Chondrocyte (in vitro differentiated cells): ENCODE results near the gene SKAP1. TPM values are rescaled to one million over a fixed set of nuclear protein-coding genes. Genes with fewer than 3 reads are reported as not detected.

ENCODE experiments used
- DNase-seq: peaks from one replicate; pipeline ENCODE4 v3.0.0; 2021; ENCODE audit warnings: mixed read lengths, low spot score
- H3K27ac Mint-ChIP-seq: one replicate; pipeline ENCODE4 v1.8.0; 2021; ENCODE audit warnings: mild to moderate bottlenecking, moderate library complexity, mixed read lengths; ENCODE audit not compliant: unreplicated experiment
- H3K27me3 Mint-ChIP-seq: 2 replicates; pipeline ENCODE4 v1.8.0; 2021; ENCODE audit warnings: low read depth, mixed read lengths
- H3K36me3 Mint-ChIP-seq: 2 replicates; pipeline ENCODE4 v1.8.0; 2021; ENCODE audit warnings: low read depth, mixed read lengths
- H3K4me1 Mint-ChIP-seq: 2 replicates; pipeline ENCODE4 v1.8.0; 2021; ENCODE audit warnings: low read depth, mild to moderate bottlenecking, mixed read lengths
- H3K4me3 Mint-ChIP-seq: one replicate; pipeline ENCODE4 v1.8.0; 2021; ENCODE audit warnings: mild to moderate bottlenecking, moderate library complexity, mixed read lengths; ENCODE audit not compliant: unreplicated experiment
- H3K9me3 Mint-ChIP-seq: 2 replicates; pipeline ENCODE4 v1.8.0; 2021; ENCODE audit warnings: low read depth, mixed read lengths
- total RNA-seq: library from RNA; stranded (reverse); gene quantifications from 3 replicates; pipeline ENCODE4 v1.2.1, GENCODE V29; 2021
- TF ChIP-seq, protein P1 (sequence below): fragments of 200-600 bp; sonication (generic); IDR thresholded peaks from 2 replicates; pipeline ENCODE4 v1.5.0; 2021; ENCODE audit warnings: antibody characterized with exemption, mild to moderate bottlenecking, moderate library complexity

Gene SKAP1
- total RNA-seq, 1 donor from 2014 or later, result not detected

DNA sequence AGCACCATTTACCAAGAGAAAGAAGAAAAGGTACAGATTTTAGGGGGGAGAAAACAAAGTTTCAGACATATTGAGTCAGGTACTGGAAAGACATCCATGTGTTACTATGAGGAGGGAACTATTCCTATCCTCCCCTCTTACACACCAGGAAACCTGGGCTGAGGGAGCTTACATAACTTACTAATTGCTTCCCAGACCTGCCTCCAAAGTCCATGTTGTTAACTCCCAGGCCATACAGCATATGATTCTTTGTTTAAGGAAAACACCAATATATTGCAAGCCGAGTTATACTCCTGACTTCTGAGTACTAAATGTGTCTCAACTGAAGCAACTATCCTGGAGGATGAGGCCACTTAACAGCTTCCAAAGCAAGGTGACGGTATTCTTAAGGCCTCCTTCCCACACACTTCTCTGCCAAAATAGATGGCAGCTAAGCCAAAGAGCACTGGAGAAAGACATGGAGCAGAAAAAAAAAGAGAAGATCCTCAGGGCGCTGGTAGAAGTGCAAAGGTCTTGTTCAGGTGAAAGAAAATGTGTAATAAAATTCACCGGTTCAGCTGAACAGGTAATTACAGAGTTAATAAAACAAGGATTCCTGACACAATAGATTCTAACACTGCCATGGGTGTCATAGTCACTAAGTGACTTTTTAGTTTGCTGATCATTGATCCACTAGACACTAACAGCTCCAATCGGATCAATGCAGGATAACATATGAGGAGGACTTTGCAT lies 151.1 kb downstream of the SKAP1 start:
- DNase-seq, result no peak
- Mint-ChIP-seq H3K9me3 (no peaks in the 10 kb centered on the region), H3K27ac (no peak overlapping the region), H3K36me3 (peaks cover 3% of the 10 kb centered on the region), H3K4me3 (no peak overlapping the region), H3K27me3 (peaks cover 53% of the 10 kb centered on the region), H3K4me1 (no peaks in the 10 kb centered on the region)
- TF ChIP-seq, protein P1, sequence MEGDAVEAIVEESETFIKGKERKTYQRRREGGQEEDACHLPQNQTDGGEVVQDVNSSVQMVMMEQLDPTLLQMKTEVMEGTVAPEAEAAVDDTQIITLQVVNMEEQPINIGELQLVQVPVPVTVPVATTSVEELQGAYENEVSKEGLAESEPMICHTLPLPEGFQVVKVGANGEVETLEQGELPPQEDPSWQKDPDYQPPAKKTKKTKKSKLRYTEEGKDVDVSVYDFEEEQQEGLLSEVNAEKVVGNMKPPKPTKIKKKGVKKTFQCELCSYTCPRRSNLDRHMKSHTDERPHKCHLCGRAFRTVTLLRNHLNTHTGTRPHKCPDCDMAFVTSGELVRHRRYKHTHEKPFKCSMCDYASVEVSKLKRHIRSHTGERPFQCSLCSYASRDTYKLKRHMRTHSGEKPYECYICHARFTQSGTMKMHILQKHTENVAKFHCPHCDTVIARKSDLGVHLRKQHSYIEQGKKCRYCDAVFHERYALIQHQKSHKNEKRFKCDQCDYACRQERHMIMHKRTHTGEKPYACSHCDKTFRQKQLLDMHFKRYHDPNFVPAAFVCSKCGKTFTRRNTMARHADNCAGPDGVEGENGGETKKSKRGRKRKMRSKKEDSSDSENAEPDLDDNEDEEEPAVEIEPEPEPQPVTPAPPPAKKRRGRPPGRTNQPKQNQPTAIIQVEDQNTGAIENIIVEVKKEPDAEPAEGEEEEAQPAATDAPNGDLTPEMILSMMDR, result no peak

DNA sequence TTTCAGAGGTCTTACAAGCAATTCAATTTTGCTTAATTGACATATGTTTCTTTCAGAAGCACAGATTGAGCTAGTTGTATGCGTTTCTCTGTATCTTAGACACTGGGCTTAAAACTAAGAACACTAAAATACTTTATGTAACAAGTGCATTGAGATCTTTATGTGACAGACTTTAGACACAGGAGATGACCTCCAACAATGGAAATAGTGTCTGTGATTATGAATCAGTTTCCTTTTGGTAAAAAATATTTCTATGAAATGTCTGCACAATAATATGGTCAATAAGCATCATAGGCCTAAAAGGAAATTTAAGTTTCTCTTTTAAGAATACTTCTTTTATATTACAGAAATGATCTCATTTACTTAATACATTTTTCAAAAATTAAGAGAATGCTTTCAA lies 153.2 kb downstream of the SKAP1 start:
- H3K4me3 Mint-ChIP-seq, result no peak overlapping the region
- peaks cover 3% of the 10 kb centered on the region for H3K36me3 Mint-ChIP-seq
- H3K9me3 Mint-ChIP-seq, result no peaks in the 10 kb centered on the region
- peaks cover 52% of the 10 kb centered on the region for H3K27me3 Mint-ChIP-seq
- DNase-seq, result no peak
- TF ChIP-seq, protein P1, result no peak
- no peaks in the 10 kb centered on the region for H3K4me1 Mint-ChIP-seq
- no peak overlapping the region for H3K27ac Mint-ChIP-seq

DNA sequence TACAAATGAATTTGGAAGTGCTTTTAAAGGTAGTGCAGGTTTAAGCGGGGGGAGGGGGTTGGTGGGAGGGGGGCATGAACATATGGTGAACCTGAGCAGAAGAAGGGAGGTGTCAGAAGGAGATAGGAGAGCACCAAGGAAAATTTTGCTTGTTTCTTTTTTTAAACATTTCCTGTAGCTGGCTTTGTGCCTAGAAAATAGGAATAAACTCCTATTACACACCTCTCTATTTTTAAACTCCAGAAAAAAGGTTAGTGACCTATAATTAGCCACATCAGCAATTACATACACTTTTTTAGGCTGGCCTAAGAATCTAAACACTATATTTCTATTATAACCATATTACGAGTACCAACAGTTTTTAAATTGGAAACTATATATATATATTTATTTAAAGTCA lies 159.1 kb downstream of the SKAP1 start:
- Mint-ChIP-seq H3K9me3 (no peaks in the 10 kb centered on the region), H3K4me1 (no peaks in the 10 kb centered on the region), H3K36me3 (peaks cover 3% of the 10 kb centered on the region), H3K4me3 (no peak overlapping the region), H3K27ac (no peak overlapping the region), H3K27me3 (peaks cover 47% of the 10 kb centered on the region)
- TF ChIP-seq, protein P1, result no peak
- no peak for DNase-seq

DNA sequence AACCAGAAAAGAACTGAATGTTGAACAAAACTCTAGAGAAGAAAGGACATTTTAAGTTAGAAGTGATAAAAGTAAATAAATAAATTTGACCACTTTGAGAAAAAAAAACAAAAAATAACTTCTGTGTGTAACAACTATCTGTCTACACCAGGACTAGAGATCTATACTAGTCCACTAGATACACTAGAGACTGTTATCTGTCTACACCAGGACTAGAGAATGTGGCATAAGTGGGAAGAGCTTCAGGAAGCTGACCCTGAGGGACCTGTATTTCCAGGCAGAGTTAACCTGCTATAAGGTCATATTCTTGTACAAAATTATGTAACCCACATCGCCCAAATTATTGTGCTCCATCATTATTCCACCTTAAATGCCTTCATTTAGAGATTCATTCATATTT lies 160.8 kb downstream of the SKAP1 start:
- peaks cover 44% of the 10 kb centered on the region for H3K27me3 Mint-ChIP-seq
- H3K4me1 Mint-ChIP-seq, result no peaks in the 10 kb centered on the region
- TF ChIP-seq, protein P1, result no peak
- no peak overlapping the region for H3K4me3 Mint-ChIP-seq
- no peak for DNase-seq
- no peaks in the 10 kb centered on the region for H3K36me3 Mint-ChIP-seq
- H3K27ac Mint-ChIP-seq, result no peak overlapping the region
- no peaks in the 10 kb centered on the region for H3K9me3 Mint-ChIP-seq

DNA sequence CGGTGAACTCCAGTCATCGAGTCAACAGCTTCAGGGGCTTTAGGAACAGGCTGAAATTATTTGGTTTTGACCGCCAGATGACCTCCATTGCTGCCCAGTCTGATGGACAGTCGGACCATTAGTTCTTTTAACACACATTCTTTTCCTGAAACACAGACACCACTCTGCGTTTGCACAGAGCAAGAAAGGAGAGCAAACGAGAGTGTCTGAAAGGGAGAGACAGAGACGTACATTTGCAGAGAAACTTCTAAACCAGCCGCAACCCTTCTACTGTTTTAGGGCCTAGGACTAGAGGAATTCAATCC lies 166.3 kb downstream of the SKAP1 start:
- peaks cover 48% of the 10 kb centered on the region for H3K27me3 Mint-ChIP-seq
- H3K9me3 Mint-ChIP-seq, result no peaks in the 10 kb centered on the region
- H3K36me3 Mint-ChIP-seq, result peaks cover 1% of the 10 kb centered on the region
- TF ChIP-seq, protein P1, result no peak
- no peak for DNase-seq
- H3K4me3 Mint-ChIP-seq, result no peak overlapping the region
- no peak overlapping the region for H3K27ac Mint-ChIP-seq
- no peaks in the 10 kb centered on the region for H3K4me1 Mint-ChIP-seq
